Spleen (tissue), 7 donors: ENCODE measurements around the gene NPPB.

Experiments
- CTCF ChIP-seq, 11 experiments: fragments of 200-600 bp in 7 of 11; fragments of 450-650 bp in 4 of 11; sonication (generic) in 4 of 11; IDR thresholded peaks in 8 of 11; conservative IDR thresholded peaks in 3 of 11; 1 replicate in 7 of 11; 2 replicates in 4 of 11; pipeline versions ENCODE4 v1.4.0 to v1.8.0; 2016 to 2021; ENCODE audit warnings: antibody characterized with exemption in 11 of 11, inconsistent platforms in 4 of 11, mild to moderate bottlenecking in 1 of 11
- POLR2A ChIP-seq, 3 donors: fragments of 450-650 bp; IDR thresholded peaks; one replicate each; pipeline ENCODE4 v1.5.1; 2017; ENCODE audit warnings: antibody characterized with exemption in 3 of 3, mild to moderate bottlenecking in 1 of 3
- donor health status: DM: no; HTN: no; CAD: no; lungs with moderate emphysema.
- donor health status: DM: no; HTN: no; CAD: no.
- donor health status: DM: no; HTN: no; CAD: no.

GRCh38 chr1:11880181-11880575 lies 21.4 kb upstream of the NPPB start:
- TF ChIP-seq POLR2A (IDR thresholded peaks at IDR 0.05) (no peak), CTCF (IDR thresholded peaks at IDR 0.05 in 8 of 11, conservative IDR thresholded peaks at IDR 0.05 in 3 of 11) (no peak)
